Amniotic epithelial cell (primary cell): ENCODE data around the gene RTCA.
"Not testable (repeated sequence)": the region's sequence is repeated elsewhere in the genome, so short reads cannot be mapped to it uniquely, and the experiment has no call there.

Experiments used
- DNase-seq: peaks from one replicate; pipeline ENCODE4 v3.0.0-alpha.2; 2010; ENCODE audit warnings: low read depth

RTCA gene

GRCh38 chr1:100308777-100309176 lies 42.8 kb downstream of the RTCA start:
- DNase-seq, result peak; percentile 35

GRCh38 chr1:100309863-100310262 lies 43.8 kb downstream of the RTCA start:
- no peak for DNase-seq

GRCh38 chr1:100313382-100313781 lies 47.4 kb downstream of the RTCA start:
- no peak for DNase-seq

GRCh38 chr1:100316622-100317021 lies 50.6 kb downstream of the RTCA start:
- DNase-seq, result no peak

GRCh38 chr1:100320311-100321099 lies 54.5 kb downstream of the RTCA start:
- no peak for DNase-seq

- no peak for DNase-seq
These were observed 55.1 kb downstream of the RTCA start for GRCh38 chr1:100321100-100321493.

GRCh38 chr1:100321506-100321905 lies 55.5 kb downstream of the RTCA start:
- DNase-seq, result no peak

GRCh38 chr1:100322436-100323211 lies 56.6 kb downstream of the RTCA start:
- peak; percentile 90 for DNase-seq

- peak; percentile 88 for DNase-seq
These were observed 57.5 kb downstream of the RTCA start for GRCh38 chr1:100323419-100324106.

GRCh38 chr1:100325415-100326324 lies 59.7 kb downstream of the RTCA start:
- DNase-seq, result no peak

- DNase-seq, result not testable (repeated sequence)
These were observed 60.3 kb downstream of the RTCA start for GRCh38 chr1:100326325-100326670.

- no peak for DNase-seq
These were observed 62.1 kb downstream of the RTCA start for GRCh38 chr1:100328133-100328532.

GRCh38 chr1:100331146-100331545 lies 65.1 kb downstream of the RTCA start:
- not testable (repeated sequence) for DNase-seq

GRCh38 chr1:100332331-100332730 lies 66.3 kb downstream of the RTCA start:
- no peak for DNase-seq

- no peak for DNase-seq
These were observed 69.4 kb downstream of the RTCA start for GRCh38 chr1:100335436-100335835.

GRCh38 chr1:100337878-100338277 lies 71.9 kb downstream of the RTCA start:
- not testable (repeated sequence) for DNase-seq

GRCh38 chr1:100339735-100340134 lies 73.7 kb downstream of the RTCA start:
- DNase-seq, result not testable (repeated sequence)

- no peak for DNase-seq
These were observed 74.5 kb downstream of the RTCA start for GRCh38 chr1:100340494-100340893.

GRCh38 chr1:100342348-100342747 lies 76.3 kb downstream of the RTCA start:
- no peak for DNase-seq
